ENCODE data around the gene LCN12.
"Not testable (repeated sequence)": the region's sequence is repeated elsewhere in the genome, so short reads cannot be mapped to it uniquely, and the experiment has no call there.

Gene LCN12

DNA sequence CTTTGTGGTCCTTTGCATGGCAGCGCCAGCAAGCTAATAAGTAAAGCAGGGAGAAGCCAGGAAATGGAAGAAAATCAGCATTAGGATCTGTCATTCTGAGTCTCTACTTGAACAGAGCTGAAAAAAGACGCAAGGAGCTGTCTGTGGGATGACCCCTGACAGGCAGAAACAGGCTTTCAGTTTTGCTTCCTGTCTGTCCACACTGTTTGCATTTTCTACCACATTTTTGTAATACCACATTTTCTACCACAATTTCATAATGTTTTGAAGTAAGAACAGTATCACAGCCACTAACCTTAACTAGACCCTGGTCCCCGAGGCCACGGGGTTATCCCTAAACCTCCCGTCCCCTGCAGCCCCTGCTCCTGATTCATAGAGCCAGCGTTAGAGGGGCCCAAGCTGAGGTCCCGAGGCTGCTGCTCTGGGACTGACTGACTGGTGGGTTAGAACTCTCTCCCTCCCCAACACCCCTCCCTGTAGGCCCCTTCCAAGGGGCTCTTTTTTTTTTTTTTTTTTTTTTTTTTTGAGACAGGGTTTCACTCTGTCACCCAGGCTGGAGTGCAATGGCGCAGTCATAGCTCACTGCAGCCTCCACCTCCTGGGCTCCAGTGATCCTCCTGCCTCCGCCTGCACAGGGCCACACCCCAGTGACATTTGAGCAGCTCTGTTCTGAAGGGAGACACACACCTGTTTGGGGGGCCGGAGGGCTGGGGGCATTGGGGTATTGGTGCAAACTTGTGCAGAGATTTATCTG, 48.3 kb downstream of the LCN12 start:
- peak overlapping the region; percentile 19 for H3K4me3 ChIP-seq (ENCODE audit: low read depth, low read length)
- TF ChIP-seq, protein P1, sequence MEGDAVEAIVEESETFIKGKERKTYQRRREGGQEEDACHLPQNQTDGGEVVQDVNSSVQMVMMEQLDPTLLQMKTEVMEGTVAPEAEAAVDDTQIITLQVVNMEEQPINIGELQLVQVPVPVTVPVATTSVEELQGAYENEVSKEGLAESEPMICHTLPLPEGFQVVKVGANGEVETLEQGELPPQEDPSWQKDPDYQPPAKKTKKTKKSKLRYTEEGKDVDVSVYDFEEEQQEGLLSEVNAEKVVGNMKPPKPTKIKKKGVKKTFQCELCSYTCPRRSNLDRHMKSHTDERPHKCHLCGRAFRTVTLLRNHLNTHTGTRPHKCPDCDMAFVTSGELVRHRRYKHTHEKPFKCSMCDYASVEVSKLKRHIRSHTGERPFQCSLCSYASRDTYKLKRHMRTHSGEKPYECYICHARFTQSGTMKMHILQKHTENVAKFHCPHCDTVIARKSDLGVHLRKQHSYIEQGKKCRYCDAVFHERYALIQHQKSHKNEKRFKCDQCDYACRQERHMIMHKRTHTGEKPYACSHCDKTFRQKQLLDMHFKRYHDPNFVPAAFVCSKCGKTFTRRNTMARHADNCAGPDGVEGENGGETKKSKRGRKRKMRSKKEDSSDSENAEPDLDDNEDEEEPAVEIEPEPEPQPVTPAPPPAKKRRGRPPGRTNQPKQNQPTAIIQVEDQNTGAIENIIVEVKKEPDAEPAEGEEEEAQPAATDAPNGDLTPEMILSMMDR (IDR thresholded peaks at IDR 0.05; ENCODE audit: borderline replicate concordance, insufficient read depth, low read depth, low read length), result no peak

DNA sequence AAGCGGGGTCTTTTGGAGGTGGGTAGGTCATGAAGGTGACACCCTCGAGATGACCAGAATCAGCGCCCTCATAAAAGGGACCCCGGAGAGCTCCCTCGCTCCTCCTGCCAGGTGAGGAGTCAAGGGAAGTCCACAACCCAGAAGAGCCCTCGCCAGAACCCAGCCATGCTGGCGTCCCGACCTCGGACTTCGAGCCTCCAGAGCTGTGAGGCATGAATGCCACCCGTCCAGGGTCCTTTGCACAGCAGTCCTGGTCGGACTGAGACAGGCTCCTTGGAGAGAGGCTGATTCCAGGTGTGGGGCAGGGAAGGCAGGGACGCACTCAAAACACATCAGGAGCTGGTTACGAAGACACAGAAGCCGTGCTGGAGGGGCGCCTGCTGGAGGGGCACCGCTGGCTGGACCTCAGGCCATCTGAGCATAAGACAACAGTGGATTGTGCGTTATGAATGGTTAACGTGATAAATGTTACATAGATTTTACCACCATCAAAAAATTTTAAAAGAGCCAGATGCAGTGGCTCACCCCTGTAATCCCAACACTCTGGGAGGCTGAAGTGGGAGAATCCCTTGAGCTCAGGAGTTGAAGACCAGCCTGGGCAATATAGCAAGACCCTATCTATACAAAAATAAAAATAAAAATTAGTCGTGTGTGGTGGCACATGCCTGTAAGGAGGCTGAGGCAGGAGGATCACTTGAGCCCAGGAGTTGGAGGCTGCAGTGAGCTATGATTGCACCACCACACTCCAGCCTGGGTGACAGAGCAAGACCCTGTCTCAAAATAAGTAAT, 50.0 kb downstream of the LCN12 start:
- no peak overlapping the region for H3K4me3 ChIP-seq (ENCODE audit: low read depth, low read length)
- TF ChIP-seq, protein P1 (IDR thresholded peaks at IDR 0.05; ENCODE audit: borderline replicate concordance, insufficient read depth, low read depth, low read length), result no peak

DNA sequence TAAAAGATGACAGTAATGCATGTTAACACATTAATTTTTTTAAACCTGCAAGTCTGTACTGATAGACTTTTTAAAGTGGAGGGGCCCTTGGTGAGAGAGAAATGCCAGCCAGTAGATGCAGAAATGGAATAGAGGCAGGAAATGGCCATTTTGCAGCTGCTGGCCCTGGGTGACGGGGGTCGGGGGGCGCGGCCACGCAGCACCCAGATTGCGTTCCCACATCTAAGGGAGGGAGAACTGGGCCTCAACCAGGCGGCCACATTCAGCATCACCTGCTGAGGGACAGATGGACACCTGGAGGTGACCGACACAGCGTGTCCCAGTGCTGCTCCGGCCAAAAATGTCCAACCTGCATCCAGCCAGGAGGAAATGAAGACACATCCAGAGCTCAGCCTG, 50.6 kb downstream of the LCN12 start:
- TF ChIP-seq, protein P1 (IDR thresholded peaks at IDR 0.05; ENCODE audit: borderline replicate concordance, insufficient read depth, low read depth, low read length), result no peak
- no peak overlapping the region for H3K4me3 ChIP-seq (ENCODE audit: low read depth, low read length)

DNA sequence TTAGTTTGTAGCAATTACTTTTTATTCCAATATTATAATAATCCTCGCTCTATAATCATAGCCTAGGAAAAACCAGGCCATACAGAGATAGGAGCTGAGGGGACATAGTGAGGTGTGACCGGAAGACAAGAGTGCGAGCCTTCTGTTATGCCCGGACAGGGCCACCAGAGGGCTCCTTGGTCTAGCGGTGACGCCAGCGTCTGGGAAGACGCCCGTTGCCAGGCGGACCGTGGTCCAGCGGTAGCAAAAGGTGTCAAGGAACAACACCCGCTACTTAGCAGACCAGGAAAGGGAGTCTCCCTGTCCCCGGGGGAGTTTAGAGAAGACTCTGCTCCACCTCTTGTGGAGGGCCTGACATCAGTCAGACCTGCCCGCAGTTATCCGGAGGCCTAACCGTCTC, 52.2 kb downstream of the LCN12 start:
- TF ChIP-seq, protein P1 (IDR thresholded peaks at IDR 0.05; ENCODE audit: borderline replicate concordance, insufficient read depth, low read depth, low read length), result 0 out of 2 replicates have a peak, but pooled peaks have one; percentile 24

More for the DNA sequence above, 52.2 kb downstream of the LCN12 start:
- H3K4me3 ChIP-seq (ENCODE audit: low read depth, low read length), result not testable (repeated sequence)

Measured in GM12875 (cell line).